H9 (cell line): ENCODE data around the gene APOBEC3G. TPM values are rescaled to one million over a fixed set of nuclear protein-coding genes. Genes with fewer than 3 reads are reported as not detected.

Experiments used
- DNase-seq: peaks from one replicate; pipeline ENCODE4 v3.0.0-alpha.2; 2017
- H2AFZ ChIP-seq: one replicate; pipeline ENCODE4 v1.6.1; 2013; ENCODE audit warnings: mild to moderate bottlenecking, low read length, control low read depth, moderate library complexity
- H2AK5ac ChIP-seq: 2 replicates; pipeline ENCODE4 v1.6.1; 2013; ENCODE audit warnings: low read length, control low read depth, mixed read lengths; ENCODE audit not compliant: insufficient read length
- H2BK120ac ChIP-seq: one replicate; pipeline ENCODE4 v1.6.1; 2013; ENCODE audit warnings: low read depth, mild to moderate bottlenecking, low read length, control low read depth, inconsistent platforms; ENCODE audit not compliant: poor library complexity, severe bottlenecking
- H2BK12ac ChIP-seq: 2 replicates; pipeline ENCODE4 v1.6.1; 2013; ENCODE audit warnings: low read length, control low read depth, mixed read lengths, low read depth; ENCODE audit not compliant: insufficient read length
- H2BK15ac ChIP-seq: 2 replicates; pipeline ENCODE4 v1.6.1; 2013; ENCODE audit warnings: low read depth, low read length, control low read depth
- H2BK20ac ChIP-seq: one replicate; pipeline ENCODE4 v1.6.1; 2013; ENCODE audit warnings: low read depth, mild to moderate bottlenecking, low read length, control low read depth, inconsistent platforms; ENCODE audit not compliant: poor library complexity, severe bottlenecking
- H2BK5ac ChIP-seq: 2 replicates; pipeline ENCODE4 v1.6.1; 2013; ENCODE audit warnings: low read length, control low read depth, mixed read lengths; ENCODE audit not compliant: insufficient read length
- H3K14ac ChIP-seq: 2 replicates; pipeline ENCODE4 v1.6.1; 2013; ENCODE audit warnings: low read length, control low read depth; ENCODE audit not compliant: insufficient read depth
- H3K18ac ChIP-seq: 2 replicates; pipeline ENCODE4 v1.6.1; 2013; ENCODE audit warnings: low read depth, mild to moderate bottlenecking, mixed read lengths, low read length, control low read depth; ENCODE audit not compliant: insufficient read length
- H3K23ac ChIP-seq: 2 replicates; pipeline ENCODE4 v1.6.1; 2013; ENCODE audit warnings: low read length, control low read depth, mixed read lengths, low read depth; ENCODE audit not compliant: insufficient read length
- H3K23me2 ChIP-seq: 2 replicates; pipeline ENCODE4 v1.6.1; 2013; ENCODE audit warnings: low read depth, mild to moderate bottlenecking, mixed read lengths, low read length, control low read depth; ENCODE audit not compliant: insufficient read length, poor library complexity, severe bottlenecking
- H3K27ac ChIP-seq: 2 replicates; pipeline ENCODE4 v1.5.1; 2013; ENCODE audit warnings: low read length, control low read depth, mixed read lengths, low read depth; ENCODE audit not compliant: insufficient read length
- H3K27me3 ChIP-seq: 2 replicates; pipeline ENCODE4 v1.6.1; 2013; ENCODE audit warnings: low read length, control low read depth, inconsistent platforms; ENCODE audit not compliant: insufficient read depth
- H3K4ac ChIP-seq: 2 replicates; pipeline ENCODE4 v1.6.1; 2013; ENCODE audit warnings: low read depth, mild to moderate bottlenecking, control low read depth, inconsistent platforms, low read length, moderate library complexity
- H3K4me1 ChIP-seq: 2 replicates; pipeline ENCODE4 v1.6.1; 2013; ENCODE audit warnings: low read length, control low read depth, inconsistent platforms; ENCODE audit not compliant: insufficient read depth
- H3K4me2 ChIP-seq: 2 replicates; pipeline ENCODE4 v1.6.1; 2013; ENCODE audit warnings: low read length, control low read depth, mixed read lengths; ENCODE audit not compliant: insufficient read length, insufficient read depth
- H3K56ac ChIP-seq: 2 replicates; pipeline ENCODE4 v1.6.1; 2013; ENCODE audit warnings: low read depth, mild to moderate bottlenecking, mixed read lengths, low read length, control low read depth; ENCODE audit not compliant: insufficient read length
- H3K79me1 ChIP-seq: 2 replicates; pipeline ENCODE4 v1.6.1; 2013; ENCODE audit warnings: low read depth, mild to moderate bottlenecking, moderate library complexity, low read length, control low read depth, inconsistent platforms; ENCODE audit not compliant: insufficient read depth, poor library complexity, severe bottlenecking
- H3K79me2 ChIP-seq: 2 replicates; pipeline ENCODE4 v1.6.1; 2013; ENCODE audit warnings: low read length, control low read depth, inconsistent platforms; ENCODE audit not compliant: insufficient read depth
- H3K9ac ChIP-seq: 2 replicates; pipeline ENCODE4 v1.6.1; 2013; ENCODE audit warnings: low read length, control low read depth, mixed read lengths; ENCODE audit not compliant: insufficient read length; ENCODE audit errors: extremely low read depth
- H3K9me3 ChIP-seq: one replicate; pipeline ENCODE4 v1.6.1; 2013; ENCODE audit warnings: low read depth, low read length, inconsistent platforms; ENCODE audit not compliant: control insufficient read depth
- H3T11ph ChIP-seq: one replicate; pipeline ENCODE4 v1.6.1; 2013; ENCODE audit warnings: mild to moderate bottlenecking, low read length, control low read depth, inconsistent platforms
- H4K20me1 ChIP-seq: one replicate; pipeline ENCODE4 v1.6.1; 2013; ENCODE audit not compliant: control insufficient read depth, insufficient read length, insufficient read depth
- H4K5ac ChIP-seq: 2 replicates; pipeline ENCODE4 v1.6.1; 2013; ENCODE audit warnings: low read depth, mild to moderate bottlenecking, mixed read lengths, low read length, control low read depth; ENCODE audit not compliant: insufficient read length
- H4K8ac ChIP-seq: replicated peaks from 2 replicates; pipeline ENCODE4 v1.6.1; 2013; ENCODE audit warnings: low read length, control low read depth, mixed read lengths, low read depth; ENCODE audit not compliant: insufficient read length
- H4K91ac ChIP-seq: 2 replicates; pipeline ENCODE4 v1.6.1; 2013; ENCODE audit warnings: low read depth, mild to moderate bottlenecking, moderate library complexity, mixed read lengths, low read length, control low read depth; ENCODE audit not compliant: insufficient read length
- H3K27ac Mint-ChIP-seq, 3 experiments: 2 replicates in 2 of 3; 3 replicates in 1 of 3; pipeline ENCODE4 v1.8.0; 2020 to 2021; ENCODE audit warnings: mixed read lengths in 3 of 3, mild to moderate bottlenecking in 1 of 3, moderate library complexity in 1 of 3
- H3K27me3 Mint-ChIP-seq: 2 replicates; pipeline ENCODE4 v1.8.0; 2021; ENCODE audit warnings: low read depth, mild to moderate bottlenecking, moderate library complexity, mixed read lengths
- H3K36me3 Mint-ChIP-seq, 3 experiments: 2 replicates in 2 of 3; 3 replicates in 1 of 3; pipeline ENCODE4 v1.8.0; 2020 to 2021; ENCODE audit warnings: low read depth in 3 of 3, mixed read lengths in 3 of 3; ENCODE audit not compliant: insufficient read depth in 1 of 3
- H3K4me1 Mint-ChIP-seq, 2 experiments: 2 replicates each; pipeline ENCODE4 v1.8.0; 2020; ENCODE audit warnings: mixed read lengths in 2 of 2
- H3K4me3 Mint-ChIP-seq, 2 experiments: 2 replicates in 1 of 2; 3 replicates in 1 of 2; pipeline ENCODE4 v1.8.0; 2020 to 2021; ENCODE audit warnings: mild to moderate bottlenecking in 2 of 2, mixed read lengths in 2 of 2, moderate library complexity in 1 of 2
- H3K9me3 Mint-ChIP-seq, 2 experiments: 2 replicates in 1 of 2; 3 replicates in 1 of 2; pipeline ENCODE4 v1.8.0; 2020; ENCODE audit warnings: mild to moderate bottlenecking in 2 of 2, mixed read lengths in 2 of 2, moderate library complexity in 1 of 2
- WGBS: extraction: QIAGEN DNeasy Blood & Tissue Kit; methylation state at CpG from one replicate; pipeline ENCODE4 v1.1.7; 2013; ENCODE audit warnings: missing lambda C conversion rate, low lambda C conversion rate, mixed read lengths; ENCODE audit not compliant: insufficient read length; ENCODE audit errors: extremely low coverage; 5-methylcytosine and 5-hydroxymethylcytosine counted together
- total RNA-seq: library from RNA; stranded (reverse); gene quantifications from 2 replicates; pipeline ENCODE4 v1.2.1, GENCODE V29; 2021
- TF ChIP-seq, protein P1 (sequence below): fragments of 200-600 bp; sonication (generic); conservative IDR thresholded peaks from 3 replicates; pipeline ENCODE4 v1.8.0; 2021; ENCODE audit warnings: antibody characterized with exemption, mild to moderate bottlenecking

Gene APOBEC3G
- total RNA-seq, 1 experiment from 2014 or later, result 2.4 TPM

GRCh38 chr22:39083212-39084165, 6.4 kb downstream of the APOBEC3G start:
- H2BK12ac ChIP-seq, result no peak overlapping the region
- H2AFZ ChIP-seq, result no peak overlapping the region
- no peak overlapping the region for H2BK5ac ChIP-seq
- Mint-ChIP-seq H3K9me3 (no peaks in the 10 kb centered on the region; a peak in 1 of 5 replicates), H3K27me3 (no peaks in the 10 kb centered on the region; the same call in 1 of the 2 replicates), H3K4me1 (peaks cover 9 to 32% of the 10 kb centered on the region in 2 experiments), H3K27ac (no peak overlapping the region), H3K4me3 (no peak overlapping the region), H3K36me3 (no peaks in the 10 kb centered on the region)
- H3K27ac ChIP-seq, result no peak overlapping the region
- H2BK20ac ChIP-seq, result no peak overlapping the region
- H3K79me2 ChIP-seq, result no peaks in the 10 kb centered on the region
- no peaks in the 10 kb centered on the region for H3K23me2 ChIP-seq
- no peak overlapping the region for H3K56ac ChIP-seq
- H2AK5ac ChIP-seq, result no peak overlapping the region
- H3K9ac ChIP-seq, result no peak overlapping the region
- no peak overlapping the region for H3K14ac ChIP-seq
- H3K4me1 ChIP-seq, result peaks cover 4% of the 10 kb centered on the region; the same call in 1 of the 2 replicates
- H2BK15ac ChIP-seq, result no peak overlapping the region
- H3T11ph ChIP-seq, result no peak overlapping the region
- no peak overlapping the region for H3K4me2 ChIP-seq
- H3K23ac ChIP-seq, result no peak overlapping the region
- no peak overlapping the region for H4K8ac ChIP-seq
- H4K91ac ChIP-seq, result no peak overlapping the region
- TF ChIP-seq, protein P1, sequence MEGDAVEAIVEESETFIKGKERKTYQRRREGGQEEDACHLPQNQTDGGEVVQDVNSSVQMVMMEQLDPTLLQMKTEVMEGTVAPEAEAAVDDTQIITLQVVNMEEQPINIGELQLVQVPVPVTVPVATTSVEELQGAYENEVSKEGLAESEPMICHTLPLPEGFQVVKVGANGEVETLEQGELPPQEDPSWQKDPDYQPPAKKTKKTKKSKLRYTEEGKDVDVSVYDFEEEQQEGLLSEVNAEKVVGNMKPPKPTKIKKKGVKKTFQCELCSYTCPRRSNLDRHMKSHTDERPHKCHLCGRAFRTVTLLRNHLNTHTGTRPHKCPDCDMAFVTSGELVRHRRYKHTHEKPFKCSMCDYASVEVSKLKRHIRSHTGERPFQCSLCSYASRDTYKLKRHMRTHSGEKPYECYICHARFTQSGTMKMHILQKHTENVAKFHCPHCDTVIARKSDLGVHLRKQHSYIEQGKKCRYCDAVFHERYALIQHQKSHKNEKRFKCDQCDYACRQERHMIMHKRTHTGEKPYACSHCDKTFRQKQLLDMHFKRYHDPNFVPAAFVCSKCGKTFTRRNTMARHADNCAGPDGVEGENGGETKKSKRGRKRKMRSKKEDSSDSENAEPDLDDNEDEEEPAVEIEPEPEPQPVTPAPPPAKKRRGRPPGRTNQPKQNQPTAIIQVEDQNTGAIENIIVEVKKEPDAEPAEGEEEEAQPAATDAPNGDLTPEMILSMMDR, result no peak
- no CpG with 5 or more reads among the region's 14 CpGs for WGBS
- no peak overlapping the region for H2BK120ac ChIP-seq
- no peak overlapping the region for H4K5ac ChIP-seq
- H3K9me3 ChIP-seq, result no peaks in the 10 kb centered on the region
- no peaks in the 10 kb centered on the region for H3K79me1 ChIP-seq
- no peaks in the 10 kb centered on the region for H4K20me1 ChIP-seq
- no peaks in the 10 kb centered on the region for H3K27me3 ChIP-seq
- no peak for DNase-seq
- no peak overlapping the region for H3K4ac ChIP-seq
- no peak overlapping the region for H3K18ac ChIP-seq
